AG04450 (cell line): ENCODE data around the gene RBM4B. TPM values are rescaled to one million over a fixed set of nuclear protein-coding genes. Genes with fewer than 3 reads are reported as not detected.
A peak's percentile ranks its signal among the peaks of the same experiment; 100 is the strongest.

Source experiments
- CTCF ChIA-PET: fragments of 300-600, 350-600 bp; formaldehyde crosslinking; extraction: SDS; loops from one replicate; lab custom pipeline; 2022; ENCODE audit warnings: antibody characterized with exemption, inconsistent platforms; lab: Charles Lee
- POLR2A ChIA-PET: fragments of 350-600 bp; formaldehyde crosslinking; extraction: SDS; loops from one replicate; lab custom pipeline; 2021; ENCODE audit warnings: antibody characterized with exemption, inconsistent platforms; lab: Yijun Ruan, JAX
- DNase-seq: peaks from one replicate; pipeline ENCODE4 v3.0.0-alpha.2; 2011; ENCODE audit warnings: low read depth, low spot score
- H3K27ac ChIP-seq: one replicate; pipeline ENCODE4 v1.5.1; 2012; ENCODE audit warnings: low read depth, low read length, control low read depth
- H3K27me3 ChIP-seq: one replicate; pipeline ENCODE4 v1.6.0; 2012; ENCODE audit warnings: low read length; ENCODE audit not compliant: control insufficient read depth, insufficient read depth
- H3K4me3 ChIP-seq: 2 replicates; pipeline ENCODE4 v1.5.1; 2011; ENCODE audit warnings: mild to moderate bottlenecking, low read depth, low read length, control low read depth
- H3K9me3 ChIP-seq: 2 replicates; pipeline ENCODE4 v1.5.1; 2012; ENCODE audit warnings: low read length; ENCODE audit not compliant: control insufficient read depth, insufficient read depth
- polyA plus RNA-seq: library from polyadenylated mRNA; depleted of rRNA; stranded (reverse); fragments of >200 nt; gene quantifications from 2 replicates; pipeline ENCODE4 v1.2.3, GENCODE V29; 2011
- TF ChIP-seq, protein P1 (sequence below): IDR thresholded peaks from 2 replicates; pipeline ENCODE4 v1.5.1; 2011; ENCODE audit warnings: low read depth, low read length, control low read depth, inconsistent platforms

RBM4B gene
- polyA plus RNA-seq, 1 experiment = 43.8 TPM

DNA sequence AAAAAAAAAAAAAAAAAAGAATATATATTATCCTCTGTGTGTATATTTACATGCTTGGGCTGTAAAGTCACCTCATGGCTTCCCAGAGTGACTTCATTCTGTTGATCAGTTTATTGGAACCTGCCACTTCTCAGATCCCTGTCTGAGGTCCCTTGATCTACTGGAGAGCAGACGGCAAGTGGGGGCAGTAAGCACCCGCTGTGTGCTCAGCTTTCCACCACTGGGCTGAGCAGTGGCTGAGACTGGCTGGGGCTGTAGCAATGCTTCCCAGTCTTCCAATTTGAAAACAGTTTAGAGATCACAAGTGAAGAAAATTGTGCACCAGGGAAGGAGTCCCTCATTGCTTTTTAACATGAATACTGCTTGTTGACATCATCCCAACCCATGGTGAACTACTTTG, 6.9 kb upstream of the RBM4B start:
- ChIA-PET CTCF (interaction anchor here (0.6 kb wide), 1 partner anchor 68 kb away, joined by 3 read pairs; the partner anchor contains the start of gene RBM14), POLR2A (interaction anchor here (0.7 kb wide), 1 partner anchor 116 kb away, joined by 5 read pairs; no protein-coding TSS in a partner anchor)
- DNase-seq = no peak
- H3K9me3 ChIP-seq = no peaks in the 10 kb centered on the region
- H3K27me3 ChIP-seq = no peaks in the 10 kb centered on the region
- no peak overlapping the region for H3K27ac ChIP-seq
- TF ChIP-seq, protein P1, sequence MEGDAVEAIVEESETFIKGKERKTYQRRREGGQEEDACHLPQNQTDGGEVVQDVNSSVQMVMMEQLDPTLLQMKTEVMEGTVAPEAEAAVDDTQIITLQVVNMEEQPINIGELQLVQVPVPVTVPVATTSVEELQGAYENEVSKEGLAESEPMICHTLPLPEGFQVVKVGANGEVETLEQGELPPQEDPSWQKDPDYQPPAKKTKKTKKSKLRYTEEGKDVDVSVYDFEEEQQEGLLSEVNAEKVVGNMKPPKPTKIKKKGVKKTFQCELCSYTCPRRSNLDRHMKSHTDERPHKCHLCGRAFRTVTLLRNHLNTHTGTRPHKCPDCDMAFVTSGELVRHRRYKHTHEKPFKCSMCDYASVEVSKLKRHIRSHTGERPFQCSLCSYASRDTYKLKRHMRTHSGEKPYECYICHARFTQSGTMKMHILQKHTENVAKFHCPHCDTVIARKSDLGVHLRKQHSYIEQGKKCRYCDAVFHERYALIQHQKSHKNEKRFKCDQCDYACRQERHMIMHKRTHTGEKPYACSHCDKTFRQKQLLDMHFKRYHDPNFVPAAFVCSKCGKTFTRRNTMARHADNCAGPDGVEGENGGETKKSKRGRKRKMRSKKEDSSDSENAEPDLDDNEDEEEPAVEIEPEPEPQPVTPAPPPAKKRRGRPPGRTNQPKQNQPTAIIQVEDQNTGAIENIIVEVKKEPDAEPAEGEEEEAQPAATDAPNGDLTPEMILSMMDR = no peak
- no peak overlapping the region for H3K4me3 ChIP-seq

DNA sequence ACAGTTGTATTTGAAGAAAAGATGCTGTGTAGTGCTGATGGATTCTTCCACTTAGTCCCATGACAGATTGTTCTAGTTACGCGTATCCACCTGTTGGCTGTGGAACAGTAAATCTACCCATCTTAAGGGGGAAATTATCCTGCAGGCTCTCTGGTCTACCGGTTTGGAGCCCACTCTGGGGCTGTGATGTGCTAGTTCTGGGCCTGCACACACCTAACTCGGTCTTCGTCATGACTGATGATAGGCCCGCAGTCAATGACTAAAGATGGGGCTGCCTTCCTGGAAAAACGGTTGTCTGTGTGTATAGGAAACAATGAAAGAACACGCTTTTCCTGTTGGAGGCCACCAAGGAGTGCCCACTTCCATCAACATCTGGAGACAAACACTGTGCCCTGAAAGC, 6.2 kb upstream of the RBM4B start:
- ChIA-PET POLR2A (interaction anchor here (0.7 kb wide), 1 partner anchor 115 kb away, joined by 5 read pairs; no protein-coding TSS in a partner anchor), CTCF (no interaction called here)
- DNase-seq = no peak
- Histone ChIP-seq H3K27ac (no peak overlapping the region), H3K9me3 (no peaks in the 10 kb centered on the region), H3K4me3 (no peak overlapping the region), H3K27me3 (no peaks in the 10 kb centered on the region)
- TF ChIP-seq, protein P1 = no peak

DNA sequence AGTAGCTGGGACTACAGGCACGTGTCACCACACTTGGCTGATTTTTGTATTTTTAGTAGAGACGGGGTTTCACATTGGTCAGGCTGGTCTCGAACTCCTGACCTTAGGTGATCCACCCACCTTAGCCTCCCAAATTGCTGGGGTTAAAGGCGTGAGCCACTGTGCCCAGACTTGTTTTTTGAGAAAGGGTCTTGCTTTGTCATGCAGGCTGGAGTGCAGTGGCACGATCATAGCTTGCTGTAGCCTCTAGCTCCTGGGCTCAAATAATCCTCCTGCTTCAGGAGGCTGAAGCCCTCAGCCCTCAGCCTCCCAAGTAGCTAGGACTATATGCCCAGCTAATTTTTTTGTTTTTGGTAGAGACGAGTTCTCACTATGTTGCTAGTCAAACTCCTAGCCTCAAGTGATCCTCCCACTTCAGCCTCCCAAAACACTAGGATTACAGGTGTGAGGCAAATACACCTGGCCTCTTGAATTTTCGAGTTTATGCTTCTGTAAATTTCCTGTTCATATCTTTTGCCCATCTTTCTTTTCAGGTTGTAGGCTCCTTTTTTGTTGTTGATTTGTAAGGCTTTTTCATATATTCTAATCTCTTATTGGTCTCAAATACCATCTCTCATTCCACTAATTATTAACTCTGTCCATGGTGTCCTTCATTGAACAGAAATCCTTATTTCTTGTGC, 3.4 kb upstream of the RBM4B start:
- no peaks in the 10 kb centered on the region for H3K27me3 ChIP-seq
- no peak for DNase-seq
- ChIA-PET POLR2A (no interaction called here), CTCF (interaction anchor here (0.6 to 1.2 kb wide), 3 partner anchors 13 to 153 kb away, joined by 3 read pairs; no protein-coding TSS in a partner anchor)
- no peak overlapping the region for H3K27ac ChIP-seq
- H3K4me3 ChIP-seq = no peak overlapping the region
- TF ChIP-seq, protein P1 = no peak
- H3K9me3 ChIP-seq = no peaks in the 10 kb centered on the region; the same call in 1 of the 2 replicates

DNA sequence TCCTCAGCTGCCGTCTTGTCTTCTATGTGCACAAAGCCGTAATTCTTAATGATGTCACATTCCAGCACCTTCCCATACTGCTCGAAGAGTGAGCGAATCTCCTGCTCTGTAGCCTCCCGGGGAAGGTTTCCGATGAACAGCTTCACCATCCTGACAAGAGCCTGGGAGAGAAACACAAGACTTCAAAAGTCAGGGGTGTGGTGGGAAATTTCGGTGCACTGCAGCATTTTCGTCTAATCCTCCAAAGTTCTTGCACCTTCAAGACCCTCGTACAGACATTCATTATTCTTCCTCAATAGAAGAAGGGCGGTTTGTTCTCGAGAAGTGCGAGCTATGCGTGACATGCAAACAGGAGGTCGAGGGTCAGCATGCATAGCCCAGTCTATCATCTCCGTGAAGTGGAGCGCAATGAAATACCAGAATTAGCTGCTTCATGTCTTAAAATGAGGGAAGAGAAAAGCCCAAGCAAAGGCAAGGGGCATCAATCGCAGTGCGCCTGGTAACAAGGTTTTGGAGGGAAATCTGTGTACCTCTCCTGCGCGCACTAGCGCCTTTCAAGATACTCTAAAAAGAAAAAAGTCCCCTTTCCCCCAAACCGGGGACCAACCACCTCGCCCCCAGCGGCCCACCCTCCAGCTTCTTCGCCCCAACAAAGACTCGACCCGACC, 622 bp downstream of the RBM4B start:
- no peaks in the 10 kb centered on the region for H3K27me3 ChIP-seq
- ChIA-PET POLR2A (interaction anchor here (0.7 to 2.4 kb wide), 7 partner anchors 15 to 238 kb away, joined by 3 to 20 read pairs (median 4); partner anchors contain the start of genes ACTN3, MRPL11, RBM4 and ZDHHC24), CTCF (interaction anchor here (0.5 to 2.5 kb wide), 8 partner anchors 9 to 282 kb away, joined by 3 to 29 read pairs (median 4); partner anchors contain the start of genes ACTN3 and ZDHHC24)
- H3K27ac ChIP-seq = peak overlapping the region; percentile 96
- H3K9me3 ChIP-seq = no peaks in the 10 kb centered on the region; the same call in 1 of the 2 replicates
- DNase-seq = no peak
- TF ChIP-seq, protein P1 = no peak
- H3K4me3 ChIP-seq = peak overlapping the region; percentile 76
